Activated CD4-positive, alpha-beta T cell treated with anti-CD3 and anti-CD28 coated beads, Interleukin-2, Interleukin-4, amounts not matched to agents 100 ng/mL and 50 ng/mL, durations not matched to agents 16 hours and 8 hours (primary cell): ENCODE data around the gene ASTN2.

Experiments
- DNase-seq: peaks from one replicate; pipeline ENCODE4 v3.0.0-alpha.2; 2020; ENCODE audit warnings: low spot score

Gene ASTN2

GRCh38 chr9:116558818-116559540, 855.9 kb downstream of the ASTN2 start:
- no peak for DNase-seq

- no peak for DNase-seq
Measured at GRCh38 chr9:116558035-116558434, 856.8 kb downstream of the ASTN2 start.

GRCh38 chr9:116555556-116556155, 859.2 kb downstream of the ASTN2 start:
- no peak for DNase-seq

GRCh38 chr9:116555119-116555518, 859.7 kb downstream of the ASTN2 start:
- DNase-seq = no peak

GRCh38 chr9:116550696-116551436, 864.0 kb downstream of the ASTN2 start:
- no peak for DNase-seq

- no peak for DNase-seq
Measured at GRCh38 chr9:116549786-116550660, 864.8 kb downstream of the ASTN2 start.

- DNase-seq = no peak
Measured at GRCh38 chr9:116549061-116549664, 865.7 kb downstream of the ASTN2 start.

- DNase-seq = no peak
Measured at GRCh38 chr9:116547729-116548426, 867.0 kb downstream of the ASTN2 start.

- DNase-seq = no peak
Measured at GRCh38 chr9:116546711-116547581, 867.9 kb downstream of the ASTN2 start.

- DNase-seq = no peak
Measured at GRCh38 chr9:116544896-116545295, 870.0 kb downstream of the ASTN2 start.

- no peak for DNase-seq
Measured at GRCh38 chr9:116543731-116544400, 871.0 kb downstream of the ASTN2 start.

GRCh38 chr9:116541402-116541801, 873.5 kb downstream of the ASTN2 start:
- no peak for DNase-seq

- DNase-seq = no peak
Measured at GRCh38 chr9:116539549-116539948, 875.3 kb downstream of the ASTN2 start.

GRCh38 chr9:116525611-116526010, 889.2 kb downstream of the ASTN2 start:
- DNase-seq = no peak

GRCh38 chr9:116524778-116525470, 889.9 kb downstream of the ASTN2 start:
- DNase-seq = no peak

GRCh38 chr9:116520218-116520617, 894.6 kb downstream of the ASTN2 start:
- no peak for DNase-seq

GRCh38 chr9:116516456-116516855, 898.4 kb downstream of the ASTN2 start:
- no peak for DNase-seq

GRCh38 chr9:116515541-116515940, 899.3 kb downstream of the ASTN2 start:
- no peak for DNase-seq

- DNase-seq = no peak
Measured at GRCh38 chr9:116506685-116507084, 908.2 kb downstream of the ASTN2 start.
